Ascending aorta (tissue), 2 donors: ENCODE results near the gene SEPTIN11. TPM values are rescaled to one million over a fixed set of nuclear protein-coding genes. Genes with fewer than 3 reads are reported as not detected.

Source experiments
- DNase-seq, 2 donors: peaks; one replicate each; pipeline ENCODE4 v3.0.0-alpha.2; 2019; ENCODE audit warnings: low spot score in 2 of 2
- H3K27ac ChIP-seq, 2 donors: fragments of 200-600 bp; sonication (generic); one replicate each; pipeline ENCODE4 v1.5.1; 2016 to 2017; ENCODE audit warnings: mild to moderate bottlenecking in 1 of 2
- H3K27me3 ChIP-seq: fragments of 200-600 bp; sonication (generic); one replicate; pipeline ENCODE4 v1.5.1; 2017
- H3K36me3 ChIP-seq, 2 donors: fragments of 200-600 bp; sonication (generic); one replicate each; pipeline ENCODE4 v1.5.1; 2016
- H3K4me1 ChIP-seq, 2 donors: fragments of 200-600 bp; sonication (generic); one replicate each; pipeline ENCODE4 v1.5.1; 2016 to 2017; ENCODE audit warnings: mild to moderate bottlenecking in 1 of 2
- H3K4me3 ChIP-seq, 2 donors: fragments of 200-600 bp; sonication (generic); one replicate each; pipeline ENCODE4 v1.5.1; 2016 to 2017; ENCODE audit warnings: mild to moderate bottlenecking in 1 of 2
- H3K9me3 ChIP-seq, 2 donors: fragments of 200-600 bp; sonication (generic); one replicate each; pipeline ENCODE4 v1.5.1; 2016
- intact Hi-C: fragments of 100-400 bp; cut with DNase I; formaldehyde crosslinking; loops from one replicate; pipeline ENCODE4 v1.15.1; 2023
- total RNA-seq: library from RNA; depleted of rRNA; stranded (reverse); fragments of >200 nt; gene quantifications from one replicate; pipeline ENCODE4 v1.1.0, GENCODE V29; 2016
- TF ChIP-seq, protein P1 (sequence below), 3 experiments: fragments of 200-600 bp in 2 of 3; fragments of 450-650 bp in 1 of 3; sonication (generic) in 2 of 3; IDR thresholded peaks; one replicate each; pipeline ENCODE4 v1.5.1; 2016 to 2019; ENCODE audit warnings: antibody characterized with exemption in 3 of 3, mild to moderate bottlenecking in 1 of 3, moderate library complexity in 1 of 3

Gene SEPTIN11
- total RNA-seq, 1 donor from 2014 or later = 48.0 TPM

DNA sequence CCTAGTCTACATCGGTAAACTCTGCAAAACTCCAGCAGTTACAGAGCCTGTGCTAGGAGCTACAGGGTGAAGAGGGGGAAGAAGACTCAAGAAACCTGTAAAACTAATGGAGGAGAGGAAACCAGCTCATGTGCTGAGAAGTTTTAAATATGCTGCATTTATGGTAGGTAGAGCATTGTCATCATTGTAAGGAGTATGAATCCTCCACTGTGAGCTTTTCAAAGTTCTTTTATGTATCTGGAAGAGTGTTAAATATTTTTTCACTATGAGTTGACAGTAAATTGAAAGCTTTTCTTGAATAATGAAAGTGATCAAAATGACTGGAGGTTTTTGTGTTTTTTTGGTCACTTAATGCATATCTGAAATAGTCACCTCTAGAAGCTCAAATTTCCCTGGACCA lies 46.2 kb downstream of the SEPTIN11 start:
- H3K9me3 ChIP-seq = no peaks in the 10 kb centered on the region
- H3K4me1 ChIP-seq = peaks cover 0 to 3% of the 10 kb centered on the region in 2 donors
- no peak overlapping the region for H3K27ac ChIP-seq
- intact Hi-C loops = no loop called here
- peaks cover 9 to 22% of the 10 kb centered on the region in 2 donors for H3K36me3 ChIP-seq
- no peak overlapping the region for H3K4me3 ChIP-seq
- H3K27me3 ChIP-seq = no peaks in the 10 kb centered on the region
- DNase-seq = no peak
- TF ChIP-seq, protein P1, sequence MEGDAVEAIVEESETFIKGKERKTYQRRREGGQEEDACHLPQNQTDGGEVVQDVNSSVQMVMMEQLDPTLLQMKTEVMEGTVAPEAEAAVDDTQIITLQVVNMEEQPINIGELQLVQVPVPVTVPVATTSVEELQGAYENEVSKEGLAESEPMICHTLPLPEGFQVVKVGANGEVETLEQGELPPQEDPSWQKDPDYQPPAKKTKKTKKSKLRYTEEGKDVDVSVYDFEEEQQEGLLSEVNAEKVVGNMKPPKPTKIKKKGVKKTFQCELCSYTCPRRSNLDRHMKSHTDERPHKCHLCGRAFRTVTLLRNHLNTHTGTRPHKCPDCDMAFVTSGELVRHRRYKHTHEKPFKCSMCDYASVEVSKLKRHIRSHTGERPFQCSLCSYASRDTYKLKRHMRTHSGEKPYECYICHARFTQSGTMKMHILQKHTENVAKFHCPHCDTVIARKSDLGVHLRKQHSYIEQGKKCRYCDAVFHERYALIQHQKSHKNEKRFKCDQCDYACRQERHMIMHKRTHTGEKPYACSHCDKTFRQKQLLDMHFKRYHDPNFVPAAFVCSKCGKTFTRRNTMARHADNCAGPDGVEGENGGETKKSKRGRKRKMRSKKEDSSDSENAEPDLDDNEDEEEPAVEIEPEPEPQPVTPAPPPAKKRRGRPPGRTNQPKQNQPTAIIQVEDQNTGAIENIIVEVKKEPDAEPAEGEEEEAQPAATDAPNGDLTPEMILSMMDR (IDR thresholded peaks at IDR 0.05) = no peak

DNA sequence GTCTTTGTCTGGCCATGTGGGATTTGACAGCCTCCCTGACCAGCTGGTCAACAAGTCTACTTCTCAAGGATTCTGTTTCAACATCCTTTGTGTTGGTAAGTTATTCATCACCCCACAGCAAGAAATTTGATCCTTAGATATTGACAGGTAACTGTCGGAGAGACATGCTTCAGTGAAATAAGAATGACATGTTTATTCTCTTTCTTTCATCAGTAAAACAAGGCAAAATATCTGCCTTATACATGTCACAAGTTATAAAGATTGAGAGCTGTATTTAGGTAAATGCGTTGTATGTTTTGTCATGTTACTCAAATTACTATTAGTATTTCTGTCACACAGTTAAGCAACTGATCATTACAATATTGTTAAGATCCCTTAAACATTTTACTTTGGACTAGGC lies 46.9 kb downstream of the SEPTIN11 start:
- Histone ChIP-seq H3K27ac (no peak overlapping the region), H3K36me3 (peaks cover 9 to 22% of the 10 kb centered on the region in 2 donors), H3K4me3 (no peak overlapping the region), H3K4me1 (peaks cover 0 to 3% of the 10 kb centered on the region in 2 donors), H3K9me3 (no peaks in the 10 kb centered on the region), H3K27me3 (no peaks in the 10 kb centered on the region)
- TF ChIP-seq, protein P1 (IDR thresholded peaks at IDR 0.05) = no peak
- intact Hi-C loops = no loop called here
- no peak for DNase-seq

DNA sequence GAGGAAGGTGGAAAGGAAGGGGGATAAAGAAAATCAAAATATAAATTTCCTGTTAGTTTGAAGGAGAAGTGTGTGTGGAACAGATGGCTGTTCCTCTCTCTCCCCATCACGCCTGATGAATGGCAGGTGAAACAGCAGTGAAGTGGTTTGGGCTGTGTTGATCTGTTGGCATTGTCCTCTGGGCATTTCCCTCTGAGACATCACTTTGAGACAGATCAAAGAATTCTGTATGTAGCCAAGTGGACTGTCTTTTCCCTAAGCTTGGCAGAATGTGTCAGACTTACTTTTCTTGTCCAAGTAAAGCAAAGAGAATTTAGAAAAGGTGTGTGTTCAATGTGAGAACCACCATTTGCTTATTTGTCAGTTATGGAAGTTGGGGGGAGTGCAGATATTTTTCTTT lies 47.5 kb downstream of the SEPTIN11 start:
- TF ChIP-seq, protein P1 (IDR thresholded peaks at IDR 0.05) = no peak
- H3K36me3 ChIP-seq = peaks cover 9 to 22% of the 10 kb centered on the region in 2 donors
- H3K4me1 ChIP-seq = peaks cover 0 to 9% of the 10 kb centered on the region in 2 donors
- no peak overlapping the region for H3K27ac ChIP-seq
- no peak for DNase-seq
- intact Hi-C loops = no loop called here
- H3K27me3 ChIP-seq = no peaks in the 10 kb centered on the region
- H3K4me3 ChIP-seq = no peak overlapping the region
- no peaks in the 10 kb centered on the region for H3K9me3 ChIP-seq

DNA sequence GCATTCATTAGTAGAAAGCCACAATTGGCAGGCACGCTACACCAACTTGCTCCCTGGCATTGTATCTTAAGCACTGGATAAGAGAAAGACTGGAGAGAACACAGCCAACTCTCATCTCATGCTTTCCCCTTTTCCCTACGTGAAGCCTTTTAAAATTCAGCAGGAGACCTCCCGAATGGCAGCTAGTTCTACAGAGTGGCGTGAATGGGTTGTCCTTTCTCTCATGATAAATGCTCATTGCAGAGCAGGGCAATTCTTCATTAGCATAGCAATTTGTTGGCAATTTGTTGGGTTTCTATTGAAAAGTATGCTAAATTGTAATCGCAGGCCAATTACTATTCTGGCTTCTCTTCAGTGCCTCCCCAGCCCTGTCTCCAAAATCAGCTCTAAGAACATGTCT lies 48.0 kb downstream of the SEPTIN11 start:
- H3K4me3 ChIP-seq = no peak overlapping the region
- H3K4me1 ChIP-seq = peaks cover under 1 to 14% of the 10 kb centered on the region in 2 donors
- intact Hi-C loops = no loop called here
- H3K9me3 ChIP-seq = no peaks in the 10 kb centered on the region
- DNase-seq = no peak
- TF ChIP-seq, protein P1 (IDR thresholded peaks at IDR 0.05) = no peak
- no peaks in the 10 kb centered on the region for H3K27me3 ChIP-seq
- peaks cover 9 to 22% of the 10 kb centered on the region in 2 donors for H3K36me3 ChIP-seq
- no peak overlapping the region for H3K27ac ChIP-seq

DNA sequence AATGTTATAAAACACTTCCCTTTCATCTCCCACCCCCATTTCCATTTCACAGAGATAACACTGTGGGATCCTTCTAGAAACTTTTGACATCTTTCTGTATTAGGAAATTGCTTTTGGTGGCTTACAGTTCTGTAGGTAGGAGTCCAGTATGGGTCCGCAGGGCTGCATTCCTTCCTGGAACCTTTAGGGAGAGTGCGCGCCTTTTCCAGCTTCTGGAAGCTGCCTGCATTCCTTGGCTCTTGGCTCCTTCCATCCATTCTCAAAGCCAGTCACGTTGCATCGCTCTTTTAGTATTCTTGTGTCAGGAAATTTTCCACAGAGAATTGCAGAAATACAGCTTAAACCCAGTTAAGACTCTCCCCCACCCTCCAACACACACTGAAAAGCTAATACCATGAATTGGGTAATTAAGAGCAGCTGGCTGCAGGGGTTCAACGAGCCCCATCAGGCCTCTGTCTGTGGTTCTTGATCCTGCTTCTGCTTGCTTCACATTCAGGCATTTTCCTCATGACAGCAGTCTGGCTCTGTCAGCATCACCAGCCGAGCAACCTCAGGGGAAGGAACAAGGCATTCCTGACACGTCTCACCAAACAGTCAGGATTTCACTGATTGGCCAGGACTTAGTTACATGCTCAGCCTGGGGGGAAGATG lies 48.8 kb downstream of the SEPTIN11 start:
- no peaks in the 10 kb centered on the region for H3K27me3 ChIP-seq
- H3K4me1 ChIP-seq = peaks cover 5 to 22% of the 10 kb centered on the region in 2 donors
- H3K4me3 ChIP-seq = no peak overlapping the region
- TF ChIP-seq, protein P1 (IDR thresholded peaks at IDR 0.05) = no peak
- no peaks in the 10 kb centered on the region for H3K9me3 ChIP-seq
- no peak for DNase-seq
- intact Hi-C loops = no loop called here
- peaks cover 9 to 22% of the 10 kb centered on the region in 2 donors for H3K36me3 ChIP-seq
- H3K27ac ChIP-seq = no peak overlapping the region

Other genes starting within 250 kb of the SEPTIN11 start
- 6.5 TPM for gene SOWAHB, start 51.6 kb upstream of the SEPTIN11 start, total RNA-seq
- gene CCNI, start 126.2 kb downstream of the SEPTIN11 start, total RNA-seq = 140 TPM
- gene CCNG2, start 207.5 kb downstream of the SEPTIN11 start, total RNA-seq = 27.8 TPM